HL-60 (cell line): ENCODE measurements around the gene KCNJ15.

Experiments
- DNase-seq, 2 experiments: peaks; one replicate each; pipeline ENCODE4 v3.0.0-alpha.2; 2010 to 2020; ENCODE audit warnings: low read depth in 1 of 2, low spot score in 1 of 2
- H3K27ac ChIP-seq: fragments of 250-450 bp; sonication (Bioruptor Pico); replicated peaks from 2 replicates; pipeline ENCODE4 v1.5.1; 2020; ENCODE audit warnings: mild to moderate bottlenecking, moderate library complexity
- H3K27me3 ChIP-seq: fragments of 250-450 bp; sonication (Bioruptor Pico); 2 replicates; pipeline ENCODE4 v1.5.1; 2021; ENCODE audit warnings: mild to moderate bottlenecking, moderate library complexity; ENCODE audit not compliant: insufficient read depth, poor library complexity, severe bottlenecking
- H3K4me3 ChIP-seq: replicated peaks from 2 replicates; pipeline ENCODE4 v1.5.1; 2011; ENCODE audit warnings: mild to moderate bottlenecking, control low read depth, low read length; ENCODE audit not compliant: insufficient read depth
- CTCF ChIP-seq: IDR thresholded peaks from one replicate; pipeline ENCODE4 v1.5.1; 2011; ENCODE audit warnings: low read length, control low read depth, inconsistent platforms; ENCODE audit not compliant: insufficient read depth
- GABPA ChIP-seq: IDR thresholded peaks from 2 replicates; pipeline ENCODE4 v1.6.1; 2012; ENCODE audit warnings: low read depth
- POLR2AphosphoS5 ChIP-seq: IDR thresholded peaks from 2 replicates; pipeline ENCODE4 v1.6.1; 2012; ENCODE audit warnings: low read depth
- REST ChIP-seq: IDR thresholded peaks from 2 replicates; pipeline ENCODE4 v1.6.1; 2012; ENCODE audit warnings: low read depth; ENCODE audit not compliant: insufficient replicate concordance
- SPI1 ChIP-seq: IDR thresholded peaks from 2 replicates; pipeline ENCODE4 v1.6.1; 2012; ENCODE audit warnings: low read depth, mild to moderate bottlenecking, borderline replicate concordance

Gene KCNJ15

GRCh38 chr21:38255571-38256117 is 1.1 kb upstream of the KCNJ15 start:
- no peak for TF ChIP-seq GABPA
- no peak for TF ChIP-seq POLR2AphosphoS5
- TF ChIP-seq REST, result no peak
- TF ChIP-seq SPI1, result peak; percentile 46; the same call in 1 of the 2 replicates
- no peak for TF ChIP-seq CTCF
- Histone ChIP-seq H3K27ac (no peak overlapping the region), H3K27me3 (no peaks in the 10 kb centered on the region), H3K4me3 (no peak overlapping the region)
- no peak for DNase-seq

GRCh38 chr21:38257667-38258066 is 876 bp downstream of the KCNJ15 start:
- Histone ChIP-seq H3K27ac (peak overlapping the region; percentile 51), H3K4me3 (no peak overlapping the region), H3K27me3 (no peaks in the 10 kb centered on the region)
- peak; percentile 41; the same call in 1 of the 2 replicates for TF ChIP-seq SPI1
- no peak for TF ChIP-seq GABPA
- DNase-seq, result peak in 1 of 2 experiments; percentile 32

- Histone ChIP-seq H3K27me3 (no peaks in the 10 kb centered on the region), H3K4me3 (no peak overlapping the region), H3K27ac (peak overlapping the region; percentile 51)
- no peak for TF ChIP-seq POLR2AphosphoS5
- TF ChIP-seq CTCF, result no peak
- TF ChIP-seq REST, result no peak
- no peak; the same call in 1 of the 2 replicates for TF ChIP-seq SPI1
- TF ChIP-seq GABPA, result no peak
- DNase-seq, result peak in 1 of 2 experiments; percentile 10
These were observed 2.0 kb downstream of the KCNJ15 start for GRCh38 chr21:38258521-38259485.

- Histone ChIP-seq H3K27me3 (no peaks in the 10 kb centered on the region), H3K4me3 (no peak overlapping the region), H3K27ac (no peak overlapping the region)
- TF ChIP-seq POLR2AphosphoS5, result no peak
- TF ChIP-seq CTCF, result no peak
- no peak for TF ChIP-seq GABPA
- no peak for TF ChIP-seq REST
- no peak for TF ChIP-seq SPI1
- DNase-seq, result no peak
These were observed 2.9 kb downstream of the KCNJ15 start for GRCh38 chr21:38259665-38260064.
